SK-N-SH (cell line): ENCODE data around the gene TCF25. TPM values are rescaled to one million over a fixed set of nuclear protein-coding genes. Genes with fewer than 3 reads are reported as not detected.

ENCODE experiments used
- CTCF ChIA-PET: fragments of 300-600, 350-600 bp; formaldehyde crosslinking; extraction: SDS; loops from one replicate; lab custom pipeline; 2021; lab: Yijun Ruan, JAX
- POLR2A ChIA-PET: fragments of 350-600 bp; sonication (Branson Sonifier 250); formaldehyde crosslinking; extraction: SDS; loops from one replicate; lab custom pipeline; 2020; ENCODE audit warnings: antibody characterized with exemption, inconsistent platforms; lab: Yijun Ruan, JAX
- DNase-seq: peaks from one replicate; pipeline ENCODE4 v3.0.0; 2012
- H2AFZ ChIP-seq: fragments of 200-600 bp; sonication (generic); 2 replicates; pipeline ENCODE4 v1.8.1; 2016; ENCODE audit warnings: antibody characterized with exemption, mild to moderate bottlenecking, low read depth
- H3F3A ChIP-seq: fragments of 200-600 bp; sonication (generic); replicated peaks from 2 replicates; pipeline ENCODE3; 2016; ENCODE audit warnings: antibody characterized with exemption, mild to moderate bottlenecking; ENCODE audit not compliant: insufficient read depth
- H3K27ac ChIP-seq, 2 experiments: fragments of 200-500 bp in 1 of 2; fragments of 200-600 bp in 1 of 2; sonication (Bioruptor generic) in 1 of 2; sonication (generic), shearing (Covaris generic) in 1 of 2; 2 replicates each; pipeline versions ENCODE4 v1.5.1 to v1.6.1; 2014 to 2016; ENCODE audit warnings: low read depth in 2 of 2, inconsistent platforms in 1 of 2, low read length in 1 of 2, mild to moderate bottlenecking in 1 of 2, mixed read lengths in 1 of 2
- H3K27me3 ChIP-seq: fragments of 200-600 bp; sonication (generic), shearing (Covaris generic); 2 replicates; pipeline ENCODE4 v1.6.1; 2016; ENCODE audit warnings: mixed run types; ENCODE audit not compliant: insufficient read depth
- H3K36me3 ChIP-seq, 2 experiments: fragments of 200-500 bp in 1 of 2; fragments of 200-600 bp in 1 of 2; sonication (Bioruptor generic) in 1 of 2; sonication (generic) in 1 of 2; replicated peaks in 1 of 2; 2 replicates each; pipeline versions ENCODE3 to v1.5.1; 2014 to 2016; ENCODE audit warnings: low read length in 1 of 2, mild to moderate bottlenecking in 1 of 2; ENCODE audit not compliant: insufficient read depth in 2 of 2, control insufficient read depth in 1 of 2
- H3K4me1 ChIP-seq, 2 experiments: fragments of 200-500 bp in 1 of 2; fragments of 200-600 bp in 1 of 2; sonication (Bioruptor generic) in 1 of 2; sonication (generic), shearing (Covaris generic) in 1 of 2; 2 replicates each; pipeline versions ENCODE4 v1.5.1 to v1.6.1; 2014 to 2016; ENCODE audit warnings: low read depth in 1 of 2, low read length in 1 of 2, mixed run types in 1 of 2; ENCODE audit not compliant: insufficient read depth in 2 of 2, control insufficient read depth in 1 of 2
- H3K4me2 ChIP-seq: fragments of 200-600 bp; sonication (generic), shearing (Covaris generic); 2 replicates; pipeline ENCODE4 v1.6.1; 2017; ENCODE audit warnings: mixed run types
- H3K4me3 ChIP-seq, 2 experiments: fragments of 200-500 bp in 1 of 2; fragments of 200-600 bp in 1 of 2; sonication (Bioruptor generic) in 1 of 2; sonication (generic), shearing (Covaris generic) in 1 of 2; 2 replicates each; pipeline versions ENCODE4 v1.5.1 to v1.8.1; 2014 to 2016; ENCODE audit warnings: low read depth in 2 of 2, inconsistent platforms in 1 of 2, low read length in 1 of 2, mild to moderate bottlenecking in 1 of 2, mixed read lengths in 1 of 2, moderate library complexity in 1 of 2
- H3K79me2 ChIP-seq: fragments of 200-600 bp; sonication (generic); 2 replicates; pipeline ENCODE4 v1.8.1; 2017; ENCODE audit warnings: mild to moderate bottlenecking; ENCODE audit not compliant: insufficient read depth
- H3K9ac ChIP-seq: fragments of 200-600 bp; sonication (generic); 2 replicates; pipeline ENCODE4 v1.6.1; 2017; ENCODE audit warnings: mixed run types
- H3K9me2 ChIP-seq: fragments of 200-600 bp; sonication (generic); 2 replicates; pipeline ENCODE4 v1.6.1; 2017; ENCODE audit warnings: mixed run types
- H3K9me3 ChIP-seq: fragments of 200-600 bp; sonication (generic); 2 replicates; pipeline ENCODE4 v1.6.1; 2017; ENCODE audit warnings: mixed run types, mild to moderate bottlenecking, moderate library complexity
- H4K20me1 ChIP-seq: fragments of 200-600 bp; sonication (generic); 2 replicates; pipeline ENCODE4 v1.6.1; 2017; ENCODE audit warnings: mild to moderate bottlenecking, mixed run types; ENCODE audit not compliant: insufficient read depth
- EP300 ChIP-seq, 2 experiments: IDR thresholded peaks; 2 replicates each; pipeline versions ENCODE4 v1.4.0 to v1.6.1; 2012; ENCODE audit warnings: borderline replicate concordance in 1 of 2, low read depth in 1 of 2, low read length in 1 of 2
- EZH2phosphoT487 ChIP-seq: fragments of 200-600 bp; sonication (generic); IDR thresholded peaks from 2 replicates; pipeline ENCODE4 v1.6.1; 2017; ENCODE audit warnings: low read depth, mixed run types, mild to moderate bottlenecking, antibody characterized with exemption, moderate library complexity, borderline replicate concordance
- FOXM1 ChIP-seq: IDR thresholded peaks from 2 replicates; pipeline ENCODE4 v1.4.0; 2012; ENCODE audit warnings: low read depth, mild to moderate bottlenecking
- GATA2 ChIP-seq: sonication (generic); formaldehyde crosslinking; IDR thresholded peaks from 2 replicates; pipeline ENCODE4 v1.5.0; 2020; ENCODE audit warnings: mild to moderate bottlenecking, missing genetic modification reagents
- IRF3 ChIP-seq: fragments of 150-350 bp; IDR thresholded peaks from 2 replicates; pipeline ENCODE4 v1.6.1; 2016; ENCODE audit warnings: mild to moderate bottlenecking, low read depth, low read length
- NFIC ChIP-seq: IDR thresholded peaks from 2 replicates; pipeline ENCODE4 v1.4.0; 2012; ENCODE audit warnings: borderline replicate concordance
- POLR2AphosphoS5 ChIP-seq: IDR thresholded peaks from 2 replicates; pipeline ENCODE4 v1.6.1; 2012; ENCODE audit warnings: low read depth, low read length
- RAD21 ChIP-seq: IDR thresholded peaks from 2 replicates; pipeline ENCODE4 v1.6.1; 2012; ENCODE audit warnings: mild to moderate bottlenecking, low read length
- RFX5 ChIP-seq: IDR thresholded peaks from 2 replicates; pipeline ENCODE4 v1.6.1; 2012; ENCODE audit warnings: mild to moderate bottlenecking, improper control_type of control experiment, low read length
- RXRA ChIP-seq: IDR thresholded peaks from 2 replicates; pipeline ENCODE4 v1.4.0; 2012; ENCODE audit warnings: low read depth, mild to moderate bottlenecking, borderline replicate concordance
- SIN3A ChIP-seq: IDR thresholded peaks from 2 replicates; pipeline ENCODE4 v1.6.1; 2012; ENCODE audit warnings: low read depth, mild to moderate bottlenecking, low read length, moderate library complexity, borderline replicate concordance
- SMC3 ChIP-seq: IDR thresholded peaks from 2 replicates; pipeline ENCODE4 v1.6.1; 2012; ENCODE audit warnings: low read depth, low read length, improper control_type of control experiment
- TAF1 ChIP-seq: IDR thresholded peaks from 2 replicates; pipeline ENCODE4 v1.6.1; 2012; ENCODE audit warnings: low read depth, mild to moderate bottlenecking, low read length, moderate library complexity, borderline replicate concordance
- USF2 ChIP-seq: fragments of 150-350 bp; IDR thresholded peaks from 2 replicates; pipeline ENCODE4 v1.6.1; 2017; ENCODE audit warnings: antibody characterized with exemption, low read length, low read depth, borderline replicate concordance
- YY1 ChIP-seq: IDR thresholded peaks from 2 replicates; pipeline ENCODE4 v1.4.0; 2012; ENCODE audit warnings: low read depth, mild to moderate bottlenecking
- WGBS: methylation state at CpG from one replicate; pipeline ENCODE4 v1.1.6; 2017; ENCODE audit warnings: low lambda C conversion rate; 5-methylcytosine and 5-hydroxymethylcytosine counted together
- polyA plus RNA-seq, 3 experiments: library from polyadenylated mRNA; depleted of rRNA; stranded (reverse); fragments of >200 nt; gene quantifications; 2 replicates each; pipeline ENCODE4 v1.2.3, GENCODE V29; 2012

The TCF25 gene
- polyA plus RNA-seq, 1 of the 3 experiments (the other 2 are of a cell fraction), result 208 TPM

DNA sequence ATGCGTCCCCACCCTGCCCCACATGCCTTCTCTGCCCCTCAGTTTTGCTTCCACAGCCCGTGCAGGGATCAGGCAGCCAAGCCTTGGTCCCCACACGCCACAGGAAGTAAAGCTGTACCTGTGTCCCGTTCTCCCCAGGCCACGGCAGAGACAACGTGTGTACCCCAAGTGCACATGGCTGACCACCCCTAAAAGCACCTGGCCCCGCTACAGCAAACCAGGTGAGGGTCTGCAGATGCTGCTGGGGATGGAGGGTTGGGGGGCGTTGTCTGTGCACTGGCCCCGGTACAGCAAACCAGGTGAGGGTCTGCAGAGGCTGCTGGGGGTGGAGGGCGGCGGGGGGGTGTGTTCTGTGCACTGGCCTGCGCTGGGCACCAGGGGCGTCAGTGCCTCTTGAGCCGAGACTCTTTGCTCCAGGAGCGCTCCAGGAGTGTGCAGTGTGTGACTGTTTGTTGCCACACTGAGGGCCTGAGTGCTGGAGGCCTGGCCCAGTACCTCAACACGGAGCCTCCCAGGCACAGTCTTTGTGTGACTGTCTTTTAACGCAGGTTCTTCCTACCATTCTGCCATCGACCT, 18.8 kb downstream of the TCF25 start:
- no peaks in the 10 kb centered on the region for H3F3A ChIP-seq
- ChIA-PET CTCF (no interaction called here), POLR2A (no interaction called here)
- H3K4me2 ChIP-seq, result no peak overlapping the region
- no peaks in the 10 kb centered on the region for H3K27me3 ChIP-seq
- H2AFZ ChIP-seq, result no peak overlapping the region
- H3K36me3 ChIP-seq, result peaks cover 40 to 50% of the 10 kb centered on the region in 2 experiments
- no peak for DNase-seq
- no peak overlapping the region for H3K27ac ChIP-seq
- H3K9me3 ChIP-seq, result no peaks in the 10 kb centered on the region
- no peaks in the 10 kb centered on the region for H3K4me1 ChIP-seq
- no peaks in the 10 kb centered on the region for H3K9me2 ChIP-seq
- 92% methylated on average over 17 of the region's 18 CpGs for WGBS
- TF ChIP-seq SMC3, result no peak
- no peak for TF ChIP-seq NFIC
- no peak for TF ChIP-seq RAD21
- TF ChIP-seq TAF1, result no peak
- no peak for TF ChIP-seq SIN3A
- no peak for TF ChIP-seq RFX5
- no peak for TF ChIP-seq YY1
- TF ChIP-seq RXRA, result no peak
- no peak for TF ChIP-seq EZH2phosphoT487
- TF ChIP-seq EP300 (IDR thresholded peaks at IDR 0.05; ENCODE audit: borderline replicate concordance in 1 of 2, low read depth in 1 of 2, low read length in 1 of 2), result no peak
- peaks cover 12% of the 10 kb centered on the region; the same call in 1 of the 2 replicates for H3K79me2 ChIP-seq
- H3K4me3 ChIP-seq, result no peak overlapping the region
- H3K9ac ChIP-seq, result no peak overlapping the region
- H4K20me1 ChIP-seq, result 0 out of 2 replicates have a peak, but pooled peaks cover 15% of the 10 kb centered on the region

DNA sequence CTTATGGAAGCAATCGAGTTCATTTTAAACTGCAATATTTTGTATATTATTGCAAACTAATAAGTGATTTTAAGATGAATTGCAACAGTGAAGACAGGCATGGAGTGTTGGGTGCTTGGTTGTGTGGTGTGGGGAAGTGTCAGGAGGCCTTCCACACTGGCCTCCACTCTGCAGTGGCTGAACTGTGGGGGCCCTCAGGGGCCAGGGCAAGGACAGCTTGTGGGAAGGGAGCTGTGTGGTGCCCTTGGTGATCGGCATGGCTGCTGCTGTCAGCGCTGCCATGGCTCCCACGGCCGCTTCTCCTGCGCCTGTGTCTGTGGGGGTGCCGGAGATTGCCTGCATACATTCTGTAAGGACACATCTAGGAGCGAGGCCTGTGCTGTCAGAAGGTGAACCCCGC, 19.2 kb downstream of the TCF25 start:
- Histone ChIP-seq H3K9ac (no peak overlapping the region), H3K4me3 (no peak overlapping the region), H3K4me2 (no peak overlapping the region), H3K36me3 (peaks cover 40 to 50% of the 10 kb centered on the region in 2 experiments), H3K4me1 (no peaks in the 10 kb centered on the region), H3K27ac (no peak overlapping the region), H3K27me3 (no peaks in the 10 kb centered on the region), H4K20me1 (0 out of 2 replicates have a peak, but pooled peaks cover 15% of the 10 kb centered on the region), H3F3A (no peaks in the 10 kb centered on the region), H3K79me2 (peaks cover 12% of the 10 kb centered on the region; the same call in 1 of the 2 replicates), H3K9me2 (no peaks in the 10 kb centered on the region), H2AFZ (no peak overlapping the region), H3K9me3 (no peaks in the 10 kb centered on the region)
- 96% methylated on average over 7 of the region's 9 CpGs for WGBS
- POLR2A ChIA-PET, result no interaction called here
- CTCF ChIA-PET, result interaction anchor here (3.0 kb wide), 1 partner anchor 18 kb away, joined by 14 read pairs; no protein-coding TSS in a partner anchor
- no peak for DNase-seq
- no peak for TF ChIP-seq POLR2AphosphoS5
- TF ChIP-seq GATA2 (CRISPR knock-in tag), result no peak
- no peak for TF ChIP-seq TAF1
- TF ChIP-seq USF2, result no peak
- TF ChIP-seq NFIC, result no peak
- no peak for TF ChIP-seq IRF3
- no peak for TF ChIP-seq FOXM1
